GM18519 (cell line): ENCODE data around the gene NEURL1B.
A peak's percentile ranks its signal among the peaks of the same experiment; 100 is the strongest.
"Not testable (repeated sequence)": the region's sequence is repeated elsewhere in the genome, so short reads cannot be mapped to it uniquely, and the experiment has no call there.

Source experiments
- ATAC-seq: cut with Tn5 transposase; IDR thresholded peaks from one replicate; pipeline ENCODE4 v1.9.1; 2021; ENCODE audit warnings: mild to moderate bottlenecking, moderate library complexity; ENCODE audit not compliant: unreplicated experiment, low FRiP score

The NEURL1B gene

GRCh38 chr5:172692451-172692850 lies 51.4 kb downstream of the NEURL1B start:
- ATAC-seq = no peak

GRCh38 chr5:172692981-172693380 lies 51.9 kb downstream of the NEURL1B start:
- no peak for ATAC-seq

DNA sequence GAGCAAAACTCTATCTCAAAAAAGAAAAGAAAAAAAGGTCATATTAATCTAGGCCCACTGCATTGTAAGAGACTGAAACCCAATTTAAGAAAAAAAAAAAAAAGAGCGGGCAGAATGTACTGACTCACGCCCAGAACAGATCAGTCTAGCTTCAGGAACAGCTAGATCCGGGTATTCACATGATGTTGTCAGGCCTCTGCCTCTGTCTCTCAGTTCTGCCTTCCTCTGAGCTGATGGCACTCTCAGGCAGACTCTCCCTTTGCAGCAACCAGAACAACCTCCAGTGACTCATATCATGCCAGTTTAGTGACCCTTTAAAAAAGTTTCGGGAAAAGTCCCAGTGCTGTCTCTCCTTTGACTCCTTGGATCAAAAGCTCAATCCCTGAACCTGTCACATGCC lies 53.0 kb downstream of the NEURL1B start:
- ATAC-seq = no peak

DNA sequence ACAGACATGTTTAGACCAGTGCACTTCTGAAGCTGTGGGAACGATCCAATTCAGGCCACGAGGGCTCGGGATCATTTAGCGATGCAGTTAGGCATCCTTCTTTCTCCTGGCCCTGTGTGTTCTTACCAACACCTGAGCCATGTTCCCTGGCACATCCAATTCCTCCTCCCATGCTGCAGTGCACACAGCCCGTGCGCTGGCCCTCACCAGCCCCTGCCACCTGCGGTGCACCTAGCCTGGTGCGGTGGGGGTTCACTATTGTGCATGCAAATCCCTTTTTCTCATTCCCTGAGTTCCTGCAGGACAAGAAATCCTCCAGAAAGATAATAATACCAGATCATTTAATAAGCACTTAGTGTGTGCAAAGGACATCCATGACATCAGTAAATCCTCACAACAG lies 53.5 kb downstream of the NEURL1B start:
- no peak for ATAC-seq

GRCh38 chr5:172695232-172696054 lies 54.4 kb downstream of the NEURL1B start:
- ATAC-seq = no peak

DNA sequence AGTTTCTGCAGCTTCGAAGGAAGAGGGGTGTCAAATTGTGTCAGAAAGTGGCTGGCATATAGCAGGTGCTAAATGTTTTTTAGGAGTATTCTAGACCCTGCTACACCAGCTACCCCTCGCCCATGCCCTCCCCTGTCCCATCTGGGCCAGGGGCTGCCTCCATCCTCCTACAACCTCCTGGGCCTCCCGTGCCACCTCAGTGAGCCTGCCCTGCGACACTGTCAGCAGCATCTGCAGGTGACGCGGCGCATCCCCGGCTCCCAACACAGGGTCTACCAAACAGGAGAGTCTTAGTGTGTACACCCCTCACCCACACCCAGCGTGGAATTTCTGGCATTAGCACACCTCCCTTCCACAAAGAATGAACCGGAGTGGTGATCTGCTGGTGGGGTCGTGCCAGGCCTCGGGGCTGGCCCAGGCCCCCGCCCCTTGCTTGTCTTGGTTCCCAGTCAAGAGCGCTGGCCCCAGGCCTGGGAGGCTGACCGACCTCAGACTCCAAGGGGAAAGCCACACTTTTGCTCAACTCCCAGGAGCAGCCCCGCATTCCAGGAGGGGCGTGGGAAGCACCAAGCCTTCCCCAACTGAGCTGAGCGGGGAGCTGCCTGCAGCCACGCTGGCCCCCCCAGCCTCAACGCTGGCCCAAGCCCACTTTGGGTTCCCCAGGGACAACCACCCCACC lies 55.2 kb downstream of the NEURL1B start:
- no peak for ATAC-seq

- peak; percentile 64 for ATAC-seq
These were observed 56.4 kb downstream of the NEURL1B start for GRCh38 chr5:172697123-172698121.

DNA sequence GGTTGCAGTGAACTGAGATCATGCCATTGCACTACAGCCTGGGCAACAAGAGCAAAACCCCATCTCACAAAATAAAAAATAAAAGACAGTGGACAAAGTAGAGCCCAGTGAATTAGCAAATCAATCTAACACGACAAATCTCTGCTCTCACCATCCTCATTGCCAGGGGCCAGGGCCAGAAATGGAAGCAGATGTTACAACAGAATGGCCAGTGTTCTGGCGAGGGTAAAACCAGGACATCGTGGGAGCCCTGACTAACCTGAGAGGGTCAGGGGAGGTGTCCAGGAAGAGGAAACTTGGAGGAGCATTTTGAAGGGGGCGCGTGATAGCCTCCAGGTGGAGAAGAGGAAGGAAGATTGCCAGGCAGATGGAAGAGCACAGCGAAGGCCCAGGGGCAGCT lies 58.4 kb downstream of the NEURL1B start:
- ATAC-seq = no peak

- no peak for ATAC-seq
These were observed 58.9 kb downstream of the NEURL1B start for GRCh38 chr5:172699999-172700364.

GRCh38 chr5:172700365-172701290 lies 59.6 kb downstream of the NEURL1B start:
- no peak for ATAC-seq

DNA sequence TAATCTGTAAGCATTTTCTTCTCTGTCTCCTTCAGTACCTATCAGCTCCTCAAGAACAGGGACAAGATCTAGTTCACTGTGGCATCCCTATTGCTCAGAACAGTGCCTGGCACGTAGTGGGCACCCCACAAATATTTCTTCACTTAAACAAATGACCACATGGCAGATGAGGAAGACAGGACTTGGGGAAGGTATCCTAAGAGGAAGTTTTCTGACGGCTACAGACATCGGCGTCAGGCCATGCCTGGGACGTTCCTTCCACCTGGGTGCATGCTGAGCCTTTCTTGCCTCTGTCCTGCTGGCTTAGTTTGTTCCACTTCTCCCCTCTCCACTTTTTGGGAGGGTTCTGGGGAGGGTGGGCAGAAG lies 60.2 kb downstream of the NEURL1B start:
- ATAC-seq = no peak

DNA sequence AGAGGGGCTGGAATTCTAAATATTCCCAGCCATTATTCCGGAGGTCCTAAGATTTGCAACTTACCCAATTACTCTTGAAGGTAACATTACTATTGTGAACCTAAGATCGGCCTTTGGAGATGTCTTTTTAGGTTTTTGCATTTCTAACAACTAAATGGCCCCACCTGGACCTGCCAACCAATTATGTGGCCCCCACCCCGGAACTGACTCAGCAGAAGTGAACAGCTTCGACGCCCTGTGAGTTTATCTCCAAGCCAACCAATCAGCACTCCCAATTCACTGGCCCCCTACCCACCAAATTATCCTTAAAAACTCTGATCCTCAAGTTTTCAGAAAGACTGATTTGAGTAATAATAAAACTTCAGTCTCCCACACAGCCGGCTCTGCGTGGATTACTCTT lies 62.9 kb downstream of the NEURL1B start:
- no peak for ATAC-seq

DNA sequence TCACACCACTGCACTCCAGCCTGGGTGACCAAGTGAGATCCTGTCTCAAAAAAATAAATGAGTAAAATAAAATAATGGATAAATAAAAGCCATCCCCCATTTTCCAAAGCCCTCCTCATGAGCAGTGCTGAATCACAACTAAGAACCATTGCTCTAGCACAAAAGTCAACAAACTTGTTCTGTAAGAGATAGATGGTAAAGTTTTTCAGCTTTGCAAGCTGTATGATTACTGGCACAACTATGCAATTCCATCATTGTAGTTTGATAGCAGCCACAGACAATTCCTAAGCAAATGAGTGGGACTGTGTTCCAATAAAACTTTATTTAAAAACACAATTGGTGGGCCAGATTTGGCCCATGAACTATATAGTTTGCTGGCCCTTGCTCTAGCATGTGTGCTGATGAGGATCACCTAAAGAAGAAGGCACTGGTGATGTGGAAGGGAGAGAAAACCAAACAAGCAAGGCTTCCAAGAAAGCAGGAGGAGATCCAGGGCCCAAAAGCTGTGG lies 64.6 kb downstream of the NEURL1B start:
- no peak for ATAC-seq

GRCh38 chr5:172706796-172707195 lies 65.7 kb downstream of the NEURL1B start:
- no peak for ATAC-seq

DNA sequence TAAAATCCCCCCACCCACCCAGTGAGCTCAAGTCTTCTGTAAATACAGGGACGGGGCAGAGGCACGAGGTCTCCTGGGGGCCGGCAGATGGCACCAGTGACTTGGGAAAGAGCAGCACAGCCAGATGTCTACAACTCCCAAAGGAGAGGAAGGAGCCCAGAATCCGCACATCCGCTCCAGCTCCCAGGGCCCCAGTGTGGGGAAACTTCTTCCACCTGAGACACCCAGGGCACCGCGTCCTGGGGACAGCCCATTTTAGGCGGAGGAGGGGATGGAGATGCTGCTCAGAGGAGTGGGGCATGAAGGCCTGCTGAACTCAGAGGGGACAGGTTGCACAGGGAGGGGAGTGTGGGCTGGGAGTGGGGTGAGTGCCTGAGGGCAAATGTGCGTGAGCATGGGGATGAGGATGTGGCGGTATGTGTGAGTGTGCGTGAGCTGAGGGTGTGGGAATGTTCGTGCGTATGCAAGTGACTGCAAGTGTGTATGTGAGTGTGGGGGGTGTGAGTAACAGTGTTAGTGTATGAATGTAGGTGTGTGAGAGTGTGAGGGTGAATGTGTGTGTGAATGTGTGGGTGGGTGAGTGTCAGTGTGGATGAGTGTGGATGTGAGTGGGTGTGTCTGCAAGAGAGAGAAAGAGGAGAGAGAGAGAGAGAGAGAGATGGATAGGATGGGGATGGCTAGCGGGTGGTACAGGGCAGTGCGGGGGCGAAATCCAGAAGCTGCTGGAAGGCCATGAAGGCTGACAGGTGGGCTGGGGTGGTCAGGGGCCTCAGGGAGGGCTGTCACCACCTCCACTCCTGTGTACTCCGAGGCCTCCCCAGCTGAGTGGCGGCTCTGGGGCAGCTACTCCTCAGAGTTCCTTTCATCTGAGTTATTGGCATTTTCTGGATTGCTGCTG lies 66.5 kb downstream of the NEURL1B start:
- ATAC-seq = no peak

- no peak for ATAC-seq
These were observed 67.1 kb downstream of the NEURL1B start for GRCh38 chr5:172708183-172708505.

DNA sequence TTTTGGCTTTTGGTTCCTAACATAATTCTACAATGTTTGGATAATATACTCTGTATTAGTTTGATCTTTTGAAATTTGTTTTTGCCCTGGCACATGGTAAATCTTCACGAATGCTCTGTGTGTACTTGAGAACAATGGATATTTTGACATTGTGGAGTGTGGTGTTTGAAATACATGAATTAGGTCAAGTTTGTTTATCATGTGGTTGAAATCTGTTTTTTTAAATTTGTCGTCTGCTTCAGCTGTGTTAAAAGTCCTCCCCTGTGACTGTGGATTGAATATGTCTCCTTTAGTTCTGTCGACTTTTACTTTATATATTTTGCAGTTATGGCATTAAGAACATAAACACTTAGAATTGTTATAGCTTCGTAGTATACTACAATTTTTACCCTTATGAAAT lies 69.6 kb downstream of the NEURL1B start:
- no peak for ATAC-seq

DNA sequence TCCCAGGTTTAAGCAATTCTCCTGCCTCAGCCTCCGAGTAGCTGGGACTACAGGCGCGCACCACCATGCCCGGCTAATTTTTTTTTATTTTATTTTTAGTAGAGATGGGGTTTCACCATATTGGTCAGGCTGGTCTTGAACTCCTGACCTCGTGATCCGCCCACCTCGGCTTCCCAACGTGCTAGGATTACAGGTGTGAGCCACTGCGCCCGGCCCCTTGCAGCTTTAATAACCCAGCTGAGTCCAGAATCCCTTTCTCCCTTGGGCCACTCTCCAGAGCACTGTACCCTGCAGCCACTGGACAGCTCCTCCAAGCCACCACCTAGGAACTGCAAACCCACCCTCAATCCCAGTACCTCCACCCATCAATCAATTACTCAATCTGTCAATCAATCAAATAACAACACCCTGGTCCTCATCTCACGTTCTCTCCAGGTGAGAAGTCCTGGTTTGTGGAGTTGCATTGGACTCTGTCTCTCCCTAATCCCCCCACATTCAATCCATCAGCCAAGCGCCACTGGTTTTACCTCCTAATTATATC lies 70.3 kb downstream of the NEURL1B start:
- not testable (repeated sequence) for ATAC-seq

GRCh38 chr5:172712610-172713009 lies 71.5 kb downstream of the NEURL1B start:
- ATAC-seq = no peak
